HAP-1 (cell line): ENCODE measurements around the gene ZNF608.

Source experiments
- DNase-seq, 2 experiments: peaks; one replicate each; pipeline ENCODE4 v3.0.0-alpha.2; 2016 to 2020; ENCODE audit warnings: low spot score in 2 of 2
- H3K27me3 ChIP-seq: fragments of 250-450 bp; sonication (Bioruptor Pico); 2 replicates; pipeline ENCODE4 v1.5.1; 2020; ENCODE audit warnings: low read depth, mild to moderate bottlenecking, moderate library complexity
- H3K36me3 ChIP-seq: fragments of 250-450 bp; sonication (Bioruptor Pico); replicated peaks from 2 replicates; pipeline ENCODE4 v1.5.1; 2020; ENCODE audit warnings: mild to moderate bottlenecking
- H3K4me1 ChIP-seq: fragments of 250-450 bp; sonication (Bioruptor Pico); 2 replicates; pipeline ENCODE4 v1.5.1; 2020; ENCODE audit warnings: mild to moderate bottlenecking
- H3K4me3 ChIP-seq: fragments of 250-450 bp; sonication (Bioruptor Pico); 2 replicates; pipeline ENCODE4 v1.5.1; 2020; ENCODE audit warnings: mild to moderate bottlenecking, moderate library complexity
- H3K9me3 ChIP-seq: fragments of 250-450 bp; sonication (Bioruptor Pico); 2 replicates; pipeline ENCODE4 v1.5.1; 2020; ENCODE audit warnings: mild to moderate bottlenecking, moderate library complexity
- in situ Hi-C: fragments of 300-500 bp; cut with MboI; formaldehyde crosslinking; loops from 3 replicates; pipeline ENCODE4 v1.14.3; 2020; ENCODE audit warnings: low sequenced_read_pairs, inconsistent platforms, mixed read lengths

ZNF608 gene

DNA sequence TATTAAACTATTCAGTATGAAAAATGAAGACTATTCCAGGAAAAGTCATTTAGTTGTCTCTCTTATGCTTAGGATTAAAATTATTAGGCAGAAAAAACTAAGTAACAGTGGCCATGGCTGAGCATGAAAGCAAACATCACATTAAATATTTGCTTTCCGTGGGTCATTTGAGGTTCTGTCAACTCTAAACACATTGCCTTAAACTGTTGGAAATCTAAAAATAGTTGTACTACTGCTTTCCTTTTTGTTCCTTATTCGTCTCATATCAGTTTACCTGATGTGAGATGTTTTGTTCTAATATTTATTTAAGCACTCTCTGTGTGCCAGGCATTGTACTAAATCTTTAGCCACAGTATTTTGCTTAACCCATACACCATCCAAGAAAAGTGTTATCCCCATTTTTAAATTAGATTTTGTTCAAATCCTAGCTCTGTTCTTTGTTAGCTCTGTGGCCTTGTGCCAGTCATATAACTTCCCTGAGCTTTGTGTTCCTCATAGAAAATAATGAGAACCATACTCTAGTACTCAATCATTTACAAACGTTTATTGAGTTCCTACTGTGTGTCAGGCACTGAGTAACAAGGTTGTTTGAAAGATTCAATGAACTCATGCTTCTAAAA is 18.7 kb upstream of the ZNF608 start:
- no peak for DNase-seq
- in situ Hi-C loops = no loop called here

DNA sequence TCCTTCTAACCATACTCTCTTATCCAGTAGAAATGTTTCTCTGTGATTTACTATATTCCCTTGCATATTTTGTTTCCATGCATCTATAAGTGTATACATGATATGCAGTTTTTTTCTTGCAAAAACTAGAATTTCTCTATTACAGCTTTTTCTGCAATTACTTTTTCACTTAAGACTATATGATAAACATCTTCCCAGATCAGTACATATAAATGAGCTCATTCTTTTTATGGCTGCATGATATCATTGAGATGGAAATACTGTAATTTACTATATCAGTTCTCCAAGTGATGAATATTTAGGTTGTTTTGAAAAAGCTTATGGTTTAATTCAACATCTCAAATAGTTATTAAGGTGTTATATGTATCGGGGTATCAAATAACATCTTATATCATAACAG is 18.1 kb upstream of the ZNF608 start:
- DNase-seq = no peak

More for the DNA sequence above, 18.7 kb upstream of the ZNF608 start:
- no peaks in the 10 kb centered on the region for H3K9me3 ChIP-seq
- H3K36me3 ChIP-seq = no peaks in the 10 kb centered on the region
- no peak overlapping the region for H3K4me3 ChIP-seq
- H3K27me3 ChIP-seq = no peaks in the 10 kb centered on the region
- H3K4me1 ChIP-seq = peaks cover 2% of the 10 kb centered on the region

DNA sequence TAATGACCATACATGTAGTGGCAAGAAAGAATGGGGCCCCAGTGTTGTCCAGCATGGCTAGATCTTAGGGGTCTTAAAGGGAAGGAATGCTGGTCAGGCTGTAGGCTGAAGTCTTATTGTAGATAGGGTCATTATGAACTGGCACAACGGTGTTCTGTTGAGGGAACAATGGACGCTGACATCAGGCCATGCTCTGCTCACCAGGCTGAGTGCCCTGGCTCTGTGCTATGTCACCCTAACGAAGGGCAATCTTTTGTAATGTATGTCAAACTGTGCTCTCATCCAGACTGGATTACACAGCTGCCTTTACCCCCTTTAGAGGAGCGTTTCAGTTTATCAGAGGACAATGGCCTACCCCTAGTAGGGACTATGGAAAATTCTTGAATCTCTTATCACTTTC is 14.6 kb upstream of the ZNF608 start:
- in situ Hi-C loops = no loop called here
- Histone ChIP-seq H3K4me3 (no peak overlapping the region), H3K9me3 (no peaks in the 10 kb centered on the region), H3K36me3 (no peaks in the 10 kb centered on the region), H3K4me1 (peaks cover 2% of the 10 kb centered on the region), H3K27me3 (no peaks in the 10 kb centered on the region)
- DNase-seq = no peak

More for the DNA sequence above, 18.1 kb upstream of the ZNF608 start:
- no peaks in the 10 kb centered on the region for H3K36me3 ChIP-seq
- in situ Hi-C loops = no loop called here
- H3K4me1 ChIP-seq = peaks cover 2% of the 10 kb centered on the region
- H3K4me3 ChIP-seq = no peak overlapping the region
- H3K27me3 ChIP-seq = no peaks in the 10 kb centered on the region
- H3K9me3 ChIP-seq = no peaks in the 10 kb centered on the region

DNA sequence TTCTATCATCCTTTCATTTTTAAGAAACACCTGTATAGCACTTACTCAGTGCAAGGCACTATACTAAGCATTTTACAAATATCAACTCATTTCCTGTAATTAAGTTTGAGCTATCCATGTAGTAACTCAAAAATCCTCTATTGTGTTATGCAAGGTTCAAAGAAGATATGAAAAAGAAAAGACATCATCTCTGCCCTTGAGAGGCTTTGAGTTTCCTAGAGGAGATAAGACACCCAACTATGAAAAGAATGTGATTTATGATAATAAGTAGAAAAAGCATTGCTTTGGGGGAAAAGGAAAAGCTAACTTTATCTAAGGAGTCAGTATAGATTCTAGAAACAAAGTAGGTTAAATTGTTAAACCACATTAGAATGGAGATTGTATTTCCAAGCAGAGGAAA is 14.2 kb upstream of the ZNF608 start:
- Histone ChIP-seq H3K27me3 (no peaks in the 10 kb centered on the region), H3K9me3 (no peaks in the 10 kb centered on the region), H3K4me3 (no peak overlapping the region), H3K4me1 (peaks cover 2% of the 10 kb centered on the region), H3K36me3 (no peaks in the 10 kb centered on the region)
- DNase-seq = no peak
- in situ Hi-C loops = no loop called here

DNA sequence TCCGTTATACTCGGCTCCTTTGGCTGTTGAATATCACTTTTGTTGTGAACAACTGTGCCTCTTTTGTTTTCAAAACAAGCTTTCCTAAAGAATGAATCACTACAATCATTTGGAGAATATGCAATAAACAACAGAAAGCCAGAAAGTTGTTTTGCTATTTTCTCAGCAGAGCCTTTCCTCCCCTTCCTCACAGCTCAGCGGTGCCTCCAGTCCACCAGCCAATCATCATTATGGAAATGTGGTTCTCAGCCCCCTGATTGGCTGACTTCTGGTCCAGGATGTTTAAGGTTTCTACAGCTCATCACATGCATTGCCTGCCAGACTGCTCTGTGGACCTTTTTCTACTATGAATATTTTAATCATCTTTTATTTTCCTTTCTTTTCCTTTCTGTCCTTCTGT is 9.1 kb upstream of the ZNF608 start:
- Histone ChIP-seq H3K4me3 (no peak overlapping the region), H3K27me3 (no peaks in the 10 kb centered on the region), H3K4me1 (peaks cover 2% of the 10 kb centered on the region), H3K9me3 (no peaks in the 10 kb centered on the region), H3K36me3 (no peaks in the 10 kb centered on the region)
- in situ Hi-C loops = no loop called here
- DNase-seq = peak in 1 of 2 experiments; percentile 54

DNA sequence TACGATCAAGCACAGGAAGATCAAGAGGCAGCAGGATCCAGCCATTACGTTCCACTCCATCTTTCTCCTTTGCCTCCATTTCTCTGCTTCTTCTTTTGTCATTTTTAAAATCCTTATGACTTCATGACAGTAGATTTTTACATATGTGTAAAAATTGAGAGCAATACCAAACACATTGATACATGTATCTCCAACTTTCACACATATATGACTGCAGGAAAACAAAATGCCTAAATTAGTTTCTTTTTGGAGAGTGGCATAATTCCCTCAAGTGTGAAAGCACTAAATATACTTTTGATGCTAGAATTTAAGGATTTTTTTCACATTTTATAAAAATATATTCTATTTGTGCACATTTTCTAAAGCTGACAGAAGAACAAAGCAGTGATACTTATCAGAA is 8.6 kb upstream of the ZNF608 start:
- no peaks in the 10 kb centered on the region; the same call in 1 of the 2 replicates for H3K4me1 ChIP-seq
- in situ Hi-C loops = no loop called here
- no peaks in the 10 kb centered on the region for H3K36me3 ChIP-seq
- DNase-seq = no peak
- no peaks in the 10 kb centered on the region for H3K9me3 ChIP-seq
- no peak overlapping the region for H3K4me3 ChIP-seq
- no peaks in the 10 kb centered on the region for H3K27me3 ChIP-seq

DNA sequence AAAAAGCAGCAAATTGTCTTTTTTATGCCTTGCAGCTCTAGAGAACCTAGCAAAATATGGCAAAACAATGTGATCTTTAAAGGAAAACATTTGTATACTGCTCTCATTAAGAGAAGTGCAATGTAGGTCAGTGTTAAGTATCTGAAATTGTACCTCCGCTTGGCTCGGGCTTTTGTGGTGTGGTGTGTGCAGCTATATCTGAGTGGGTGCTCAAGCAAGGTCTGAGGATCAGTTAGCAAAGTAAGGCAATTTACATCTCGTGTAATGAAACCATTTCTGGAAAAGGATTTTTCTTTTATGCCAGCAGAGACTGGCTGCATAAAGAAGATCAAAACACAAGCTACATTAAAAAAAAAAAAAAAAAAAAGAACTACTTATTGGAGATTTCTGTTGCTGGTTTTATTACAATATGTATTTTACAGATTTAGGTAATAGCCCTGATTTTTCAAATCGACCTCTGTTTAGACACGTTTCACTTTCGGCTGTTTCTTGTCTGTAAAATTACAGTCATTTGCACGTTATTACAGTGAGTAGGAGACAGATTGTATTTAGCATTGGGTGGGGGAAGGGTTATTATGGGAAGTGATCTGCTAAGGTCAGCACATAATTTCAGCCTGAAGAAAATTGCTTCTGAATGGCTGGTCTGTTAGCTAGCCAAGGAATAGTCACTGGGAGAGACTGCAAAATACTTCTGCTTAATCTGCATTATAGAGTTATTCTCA is 7.9 kb upstream of the ZNF608 start:
- no peaks in the 10 kb centered on the region for H3K27me3 ChIP-seq
- H3K36me3 ChIP-seq = no peaks in the 10 kb centered on the region
- DNase-seq = no peak
- no peaks in the 10 kb centered on the region; the same call in 1 of the 2 replicates for H3K4me1 ChIP-seq
- no peaks in the 10 kb centered on the region for H3K9me3 ChIP-seq
- H3K4me3 ChIP-seq = no peak overlapping the region
- in situ Hi-C loops = no loop called here

DNA sequence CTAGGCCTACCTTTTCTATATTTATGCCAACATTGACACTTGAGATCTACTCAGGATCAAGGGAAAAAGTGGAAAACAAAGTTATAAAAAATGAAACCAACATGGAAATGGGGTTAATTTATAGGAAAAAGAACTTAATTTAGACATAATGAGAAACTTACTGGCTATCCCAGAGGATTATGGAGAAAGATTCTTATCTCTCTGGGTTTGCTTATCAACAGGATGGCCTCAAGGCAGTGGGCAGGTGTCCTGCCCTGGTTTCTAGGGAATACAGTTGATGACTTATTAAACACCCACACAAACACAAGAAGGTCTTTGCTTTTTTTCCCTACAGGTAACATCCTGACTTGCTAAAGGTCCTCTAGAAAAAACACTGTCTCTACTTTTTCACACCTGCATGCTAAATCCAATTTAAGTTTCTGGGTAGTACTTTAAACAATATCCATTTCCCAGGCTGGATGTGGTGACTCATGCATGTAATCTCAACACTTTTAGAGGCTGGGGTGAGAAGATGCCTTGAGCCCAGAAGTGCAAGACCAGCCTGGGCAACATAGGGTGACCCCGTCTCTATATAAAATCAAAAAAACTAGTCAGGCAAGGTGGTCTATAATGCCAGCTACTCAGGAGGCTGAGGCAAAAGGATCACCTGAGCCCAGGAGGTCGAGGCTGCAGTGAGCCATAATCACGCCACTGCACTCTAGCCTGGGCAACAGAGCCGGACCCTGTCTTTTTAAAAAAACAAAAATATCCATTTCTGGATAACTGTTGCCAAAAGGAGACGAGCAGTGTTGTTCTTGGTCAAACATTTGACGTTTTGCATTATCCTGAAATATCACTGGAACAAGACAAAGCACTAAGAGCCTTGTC is 6.6 kb upstream of the ZNF608 start:
- DNase-seq = no peak
- in situ Hi-C loops = no loop called here
- H3K27me3 ChIP-seq = no peaks in the 10 kb centered on the region
- H3K9me3 ChIP-seq = no peaks in the 10 kb centered on the region
- no peaks in the 10 kb centered on the region for H3K36me3 ChIP-seq
- H3K4me1 ChIP-seq = no peaks in the 10 kb centered on the region; the same call in 1 of the 2 replicates
- H3K4me3 ChIP-seq = no peak overlapping the region

DNA sequence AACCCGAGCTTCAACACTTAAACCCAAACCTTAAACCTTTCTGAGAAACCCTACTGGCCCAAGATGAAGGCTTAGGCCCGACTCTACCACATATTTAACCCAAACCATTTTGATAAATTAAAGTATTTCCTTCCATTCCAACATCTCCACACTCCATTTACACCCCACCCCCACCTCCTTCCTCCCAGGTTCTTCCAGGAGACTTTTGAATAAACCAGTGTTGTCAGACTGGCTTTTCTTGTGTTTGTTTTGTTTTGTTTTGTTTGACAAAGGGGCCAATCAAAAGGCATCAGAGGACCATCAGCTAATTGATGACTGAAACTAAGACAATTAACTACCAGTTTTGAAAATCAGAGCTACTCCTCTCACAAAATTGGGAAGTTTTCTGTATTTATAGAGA is 4.6 kb upstream of the ZNF608 start:
- in situ Hi-C loops = no loop called here
- no peaks in the 10 kb centered on the region for H3K36me3 ChIP-seq
- no peak overlapping the region for H3K4me3 ChIP-seq
- H3K27me3 ChIP-seq = no peaks in the 10 kb centered on the region
- no peaks in the 10 kb centered on the region; the same call in 1 of the 2 replicates for H3K4me1 ChIP-seq
- DNase-seq = no peak
- no peaks in the 10 kb centered on the region for H3K9me3 ChIP-seq

DNA sequence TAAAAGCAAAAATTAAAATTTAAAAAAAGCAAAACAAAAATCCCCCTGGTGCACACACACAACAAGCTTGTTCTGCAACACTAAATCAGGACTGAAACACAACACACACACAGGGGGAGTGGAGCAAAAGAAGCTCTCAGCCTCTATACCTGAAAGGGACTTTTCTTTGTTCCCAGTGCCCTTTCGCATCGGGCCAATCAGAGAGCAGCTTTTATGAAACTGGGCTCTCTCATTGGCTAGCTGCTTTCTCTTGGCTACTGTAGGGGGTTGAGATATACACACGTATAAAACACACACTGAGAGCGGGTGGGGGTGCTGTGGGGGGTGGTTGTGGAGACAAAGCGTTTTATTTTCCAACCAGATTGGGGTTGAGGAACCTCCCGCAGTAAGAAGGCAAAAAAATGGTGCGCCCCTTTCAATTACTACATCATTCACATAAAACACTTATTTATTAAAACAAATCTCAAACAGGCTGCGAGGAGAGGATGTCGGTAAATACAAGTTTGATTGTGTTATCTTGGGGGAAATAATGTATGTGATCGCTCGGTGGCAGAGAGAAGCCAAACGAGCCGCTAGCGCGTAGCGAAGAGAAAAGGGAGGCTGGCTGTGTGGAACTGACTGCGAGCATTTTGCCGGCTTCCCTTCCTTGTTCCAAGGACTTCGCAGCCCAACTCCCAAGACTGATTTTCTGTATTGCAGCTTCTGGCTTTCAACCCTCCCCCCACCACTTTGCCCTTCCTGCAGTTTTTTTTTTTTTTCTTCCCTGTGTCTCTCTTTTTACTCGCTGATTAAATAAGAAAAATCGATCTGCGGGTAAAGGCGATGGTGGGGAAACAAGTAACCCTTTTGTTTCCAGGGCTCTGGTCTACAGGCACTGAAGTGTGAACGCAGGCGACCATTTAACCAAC is 2.5 kb upstream of the ZNF608 start:
- Histone ChIP-seq H3K4me1 (peaks cover 13% of the 10 kb centered on the region), H3K9me3 (no peaks in the 10 kb centered on the region), H3K4me3 (peak overlapping the region; percentile 37), H3K36me3 (no peaks in the 10 kb centered on the region), H3K27me3 (no peaks in the 10 kb centered on the region)
- in situ Hi-C loops = no loop called here
- peak; percentile 87 to 96 for DNase-seq

DNA sequence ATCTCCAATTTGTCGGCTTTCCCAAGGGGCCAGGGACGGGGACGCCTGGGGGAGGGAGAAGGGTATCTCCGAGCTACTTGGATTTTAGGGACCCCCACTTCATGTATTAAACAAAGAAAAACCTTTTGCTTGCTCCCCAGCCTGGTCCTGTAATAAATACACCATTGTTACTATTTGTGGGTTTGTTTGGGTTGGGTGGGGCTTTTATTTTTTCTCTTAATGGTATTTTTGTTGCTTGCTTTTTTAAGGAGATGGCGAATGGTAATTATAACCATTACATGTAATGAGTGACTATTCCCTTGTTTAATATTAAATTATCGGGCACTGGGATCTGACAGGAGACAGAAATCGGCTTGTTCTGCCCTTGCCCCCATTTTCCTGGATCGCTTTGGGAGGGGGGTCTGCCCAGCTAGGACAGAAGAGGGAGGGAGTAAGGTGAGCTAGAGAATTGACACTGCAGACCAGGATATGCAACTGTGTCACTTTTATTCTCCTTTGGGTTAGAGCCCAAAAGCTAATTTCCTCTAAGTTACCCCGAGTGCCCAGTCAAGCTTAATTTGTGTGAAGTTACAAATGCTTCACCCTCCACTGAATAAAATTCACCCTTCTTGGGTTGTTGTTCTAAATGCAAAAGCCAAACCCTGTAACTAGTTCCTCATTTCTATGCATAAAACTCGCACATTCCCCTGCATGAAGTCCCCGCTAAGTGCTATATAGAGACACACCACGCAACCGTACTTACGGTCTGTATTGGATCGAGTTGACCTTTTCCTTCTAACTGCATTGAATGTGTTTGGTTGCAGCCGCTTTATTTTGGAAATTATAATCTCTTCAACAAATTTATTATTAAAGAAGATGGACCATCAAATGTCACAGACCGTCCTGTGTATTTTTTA is 1.6 kb upstream of the ZNF608 start:
- Histone ChIP-seq H3K27me3 (no peaks in the 10 kb centered on the region), H3K4me1 (peaks cover 20% of the 10 kb centered on the region), H3K9me3 (no peaks in the 10 kb centered on the region), H3K4me3 (peak overlapping the region; percentile 37), H3K36me3 (no peaks in the 10 kb centered on the region)
- DNase-seq = peak in 1 of 2 experiments; percentile 50
- in situ Hi-C loops = no loop called here

DNA sequence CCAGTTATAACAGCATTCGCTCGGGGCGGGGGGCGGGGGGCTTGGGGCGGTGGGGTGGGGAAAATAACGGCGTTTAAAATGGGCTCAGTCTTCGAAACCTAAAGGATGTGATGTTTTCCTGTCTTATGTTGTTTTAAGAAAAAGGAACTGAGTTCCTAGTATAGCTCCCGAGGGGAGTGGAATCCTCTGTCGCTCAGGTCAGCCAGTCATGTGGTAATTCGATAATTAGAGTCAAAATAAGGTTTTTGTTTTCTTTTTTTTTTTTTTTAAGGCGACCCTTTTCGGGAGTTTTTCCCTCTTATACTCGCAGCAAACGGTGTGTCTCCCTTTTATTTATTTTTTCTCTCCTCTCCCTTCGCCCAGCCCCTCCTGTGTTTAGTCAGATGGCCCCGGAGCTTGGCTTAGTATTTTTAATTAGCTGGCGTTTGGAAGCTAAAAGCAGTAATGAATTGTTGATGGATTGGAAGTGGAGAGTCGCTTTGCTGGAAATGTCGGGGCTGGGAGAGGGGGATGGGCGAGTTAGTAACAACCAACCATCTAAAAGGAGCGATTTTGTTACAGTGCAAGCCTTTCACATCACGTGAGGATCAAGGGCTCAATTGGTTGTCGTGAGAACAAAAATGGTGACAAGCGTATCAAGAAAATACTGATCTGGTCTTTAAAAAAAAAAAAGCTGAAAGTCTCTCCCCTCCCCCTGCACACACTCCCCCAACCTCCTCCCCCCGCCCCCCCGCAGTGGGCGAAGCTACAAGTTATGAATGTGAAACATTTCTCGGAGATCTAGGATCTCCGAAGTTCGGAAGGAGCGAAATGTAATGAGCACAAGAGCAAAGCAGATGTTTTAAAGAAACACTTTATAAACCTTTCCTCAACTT is 714 bp upstream of the ZNF608 start:
- DNase-seq = peak; percentile 93 to 97
- Histone ChIP-seq H3K9me3 (no peaks in the 10 kb centered on the region), H3K4me3 (peak overlapping the region; percentile 37), H3K27me3 (no peaks in the 10 kb centered on the region), H3K36me3 (no peaks in the 10 kb centered on the region), H3K4me1 (peaks cover 27% of the 10 kb centered on the region)
- in situ Hi-C loops = no loop called here
